ENCODE data around the gene PLEKHG4.

- TF ChIP-seq CTCF (IDR thresholded peaks at IDR 0.05) (no peak), POLR2A (IDR thresholded peaks at IDR 0.05) (no peak)
Observed at GRCh38 chr16:67229906-67230808, 49.2 kb upstream of the PLEKHG4 start.

Data from right lobe of liver (tissue), 4 donors.